OCI-M1 (cell line): ENCODE measurements around the gene OVOL3.
"Not testable (repeated sequence)": the region's sequence is repeated elsewhere in the genome, so short reads cannot be mapped to it uniquely, and the experiment has no call there.

ENCODE experiments used
- DNase-seq: peaks from one replicate; lab custom pipeline; 2025; lab: John Stamatoyannopoulos, UW

OVOL3 gene

DNA sequence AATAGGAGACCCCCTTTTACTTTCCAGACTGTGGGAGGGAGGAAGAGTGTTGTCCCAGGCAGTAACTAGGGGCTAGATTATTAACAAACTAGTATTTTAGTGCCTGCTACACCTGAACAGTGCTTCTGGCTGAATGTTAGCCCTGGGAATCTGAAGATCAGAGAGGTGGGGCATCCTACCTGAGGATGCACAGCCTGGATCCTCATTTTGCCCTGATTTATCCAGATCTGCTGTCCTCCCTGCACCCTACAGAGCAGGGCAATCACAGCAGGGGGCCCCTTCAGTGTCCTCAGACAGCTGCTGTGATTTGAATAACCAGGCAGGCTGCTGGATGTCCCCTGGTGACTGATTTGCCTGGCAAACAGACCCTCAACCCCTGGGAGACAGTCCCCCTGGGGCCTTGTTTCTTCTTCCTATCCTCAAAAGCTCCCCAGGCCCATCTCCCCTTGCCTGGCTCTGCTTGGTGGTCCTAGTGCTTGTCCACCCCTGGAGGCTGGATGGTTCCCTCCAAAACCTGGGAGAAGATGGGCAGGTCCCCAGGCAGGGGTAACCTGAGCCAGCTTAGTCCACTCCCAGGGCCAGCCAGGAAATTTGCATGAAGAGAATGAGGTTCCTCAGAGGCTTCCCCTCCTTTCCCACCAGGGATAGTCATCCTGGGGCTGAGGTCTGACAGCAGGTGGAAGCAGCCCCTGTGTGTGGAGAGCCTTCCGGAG, at the start of gene OVOL3:
Gene OVOL3, plus strand, starts transcription at position 657 of the 713 bp plus-strand sequence. CDS start 60 bp downstream, outside the sequence.
- DNase-seq: no peak

DNA sequence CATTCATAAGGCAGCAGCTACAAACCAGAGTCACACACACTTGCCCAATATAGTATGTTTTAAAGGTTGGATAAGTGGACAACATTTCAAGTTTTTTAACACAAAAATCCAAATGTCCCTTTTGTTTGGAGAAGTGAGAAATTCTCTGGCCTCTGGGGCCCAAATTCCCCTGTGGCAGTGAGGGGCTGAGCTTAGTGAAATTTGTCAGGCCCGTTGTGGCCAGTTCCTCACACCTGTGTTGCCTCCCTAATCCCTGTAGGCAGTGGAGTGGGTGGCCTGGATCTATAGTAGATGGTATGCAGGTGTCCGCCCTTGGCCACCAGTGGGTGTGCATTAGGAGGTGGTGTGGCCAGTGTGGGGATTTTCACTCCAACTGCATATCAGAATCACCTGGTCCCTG, 49.6 kb upstream of the OVOL3 start:
- no peak for DNase-seq

- no peak for DNase-seq
Measured at GRCh38 chr19:36064826-36065225, 46.1 kb upstream of the OVOL3 start.

DNA sequence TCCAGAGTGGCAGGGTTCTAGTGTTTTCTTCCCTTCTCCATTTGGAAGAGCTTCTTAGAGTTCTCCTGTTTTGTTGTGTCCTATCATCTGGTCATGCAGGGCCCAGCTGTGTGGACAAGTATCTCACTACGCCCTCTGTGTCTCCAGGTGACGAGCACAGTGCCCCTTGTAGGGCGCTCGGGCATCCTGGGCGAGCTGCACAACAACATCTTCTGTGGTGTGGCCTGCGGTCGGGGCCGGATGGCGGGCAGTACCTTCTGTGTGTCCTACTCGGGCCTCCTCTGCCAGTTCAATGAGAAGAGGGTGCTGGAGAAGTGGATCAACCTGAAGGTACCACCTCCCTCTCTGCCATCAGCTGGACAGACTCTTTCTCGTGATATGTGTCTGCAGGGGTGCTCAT, 43.3 kb upstream of the OVOL3 start:
- DNase-seq: no peak

- DNase-seq: not testable (repeated sequence)
Measured at GRCh38 chr19:36068810-36069499, 42.0 kb upstream of the OVOL3 start.

- DNase-seq: no peak
Measured at GRCh38 chr19:36072081-36072480, 38.9 kb upstream of the OVOL3 start.

GRCh38 chr19:36073121-36073876, 37.6 kb upstream of the OVOL3 start:
- no peak for DNase-seq

DNA sequence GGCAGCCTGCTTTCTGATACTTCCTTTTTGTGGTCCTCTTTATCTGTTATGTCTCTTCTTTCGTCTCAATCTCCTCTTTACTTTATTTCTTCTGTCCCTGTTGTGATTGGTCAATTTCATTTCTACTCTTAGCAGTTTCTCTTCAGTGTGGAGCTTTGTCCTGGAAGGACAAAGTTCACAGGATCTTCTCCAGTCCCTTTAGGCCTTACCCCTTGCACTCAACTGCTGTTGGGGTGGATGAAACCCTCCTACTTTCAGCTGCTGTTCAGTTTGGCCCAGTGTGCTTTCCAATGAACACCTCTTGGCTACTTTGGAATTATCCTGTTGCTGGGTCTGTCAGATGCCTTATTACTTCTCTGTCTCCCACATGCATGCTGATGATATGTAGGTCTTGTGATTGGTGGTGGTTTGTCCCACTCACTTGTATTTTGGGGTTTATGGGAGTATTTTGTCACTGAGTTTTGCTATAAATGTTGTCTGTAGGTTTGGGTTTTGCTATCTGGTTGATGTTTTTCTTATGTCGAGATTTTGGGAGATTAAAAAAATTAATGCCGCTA, 31.5 kb upstream of the OVOL3 start:
- peak; percentile 30 for DNase-seq

DNA sequence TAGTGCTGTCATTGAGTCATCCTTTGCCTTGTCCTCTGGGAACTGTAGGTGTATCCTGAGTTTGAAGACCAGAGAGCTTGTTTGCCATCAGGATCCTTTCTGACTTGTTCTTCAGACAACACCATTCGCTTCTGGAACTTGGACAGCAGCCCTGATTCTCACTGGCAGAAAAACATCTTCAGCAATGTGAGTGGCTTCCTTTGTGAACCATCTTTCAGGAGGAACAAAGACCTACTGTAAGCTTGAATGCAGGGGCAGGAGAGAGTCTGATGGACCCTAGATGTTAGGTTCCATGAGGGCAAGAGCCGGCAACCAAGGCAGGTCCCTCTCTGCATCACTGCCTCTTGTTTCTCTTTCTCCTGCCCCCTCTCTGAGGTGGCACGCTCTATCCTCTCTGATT, 29.6 kb upstream of the OVOL3 start:
- DNase-seq: no peak

DNA sequence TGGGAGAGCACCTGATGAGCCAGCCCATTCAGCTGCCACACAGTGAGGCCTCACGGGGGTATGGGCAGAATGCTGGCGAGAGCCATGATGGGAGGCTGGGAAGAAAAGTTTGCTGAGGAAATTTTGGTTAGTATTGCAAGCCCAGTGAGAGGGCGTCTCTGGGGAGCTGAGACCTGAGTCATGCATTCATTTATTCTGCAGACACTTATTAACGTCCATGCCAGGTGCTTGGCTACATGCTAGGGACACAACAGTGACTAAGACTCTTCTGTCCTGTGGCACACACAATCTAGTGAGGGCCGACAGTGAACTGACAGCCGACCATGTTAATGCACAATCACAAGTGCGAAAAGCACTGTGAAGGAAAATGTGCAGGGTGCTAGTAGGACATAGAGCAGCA, 29.0 kb upstream of the OVOL3 start:
- DNase-seq: no peak

- no peak for DNase-seq
Measured at GRCh38 chr19:36082916-36083315, 28.0 kb upstream of the OVOL3 start.

- DNase-seq: no peak
Measured at GRCh38 chr19:36084231-36085009, 26.5 kb upstream of the OVOL3 start.

GRCh38 chr19:36086326-36086725, 24.6 kb upstream of the OVOL3 start:
- no peak for DNase-seq

GRCh38 chr19:36089847-36090246, 21.1 kb upstream of the OVOL3 start:
- DNase-seq: no peak

GRCh38 chr19:36090910-36091695, 19.8 kb upstream of the OVOL3 start:
- no peak for DNase-seq

GRCh38 chr19:36092566-36092965, 18.4 kb upstream of the OVOL3 start:
- no peak for DNase-seq

- no peak for DNase-seq
Measured at GRCh38 chr19:36093146-36093662, 17.7 kb upstream of the OVOL3 start.

GRCh38 chr19:36093687-36094086, 17.3 kb upstream of the OVOL3 start:
- no peak for DNase-seq

DNA sequence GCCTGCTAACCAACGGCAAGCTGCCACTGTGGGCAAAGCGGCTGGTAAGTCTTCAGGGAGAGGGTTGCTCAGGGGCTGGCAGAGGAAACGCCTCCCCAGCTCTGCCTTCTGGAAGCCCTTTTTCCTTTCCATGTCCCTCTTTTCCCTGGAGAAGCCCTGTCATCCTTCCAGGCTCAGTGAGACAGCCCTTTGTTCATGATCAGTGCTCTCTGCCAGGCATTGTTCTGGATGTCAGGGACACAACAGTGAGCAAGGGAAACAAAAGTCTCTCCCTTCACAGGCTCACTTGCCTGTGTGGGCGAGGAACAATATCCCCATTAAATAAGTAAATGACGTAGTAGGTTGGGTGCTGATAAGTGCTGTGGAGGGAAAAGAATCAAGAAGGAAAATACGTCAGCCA, 13.9 kb upstream of the OVOL3 start:
- no peak for DNase-seq

DNA sequence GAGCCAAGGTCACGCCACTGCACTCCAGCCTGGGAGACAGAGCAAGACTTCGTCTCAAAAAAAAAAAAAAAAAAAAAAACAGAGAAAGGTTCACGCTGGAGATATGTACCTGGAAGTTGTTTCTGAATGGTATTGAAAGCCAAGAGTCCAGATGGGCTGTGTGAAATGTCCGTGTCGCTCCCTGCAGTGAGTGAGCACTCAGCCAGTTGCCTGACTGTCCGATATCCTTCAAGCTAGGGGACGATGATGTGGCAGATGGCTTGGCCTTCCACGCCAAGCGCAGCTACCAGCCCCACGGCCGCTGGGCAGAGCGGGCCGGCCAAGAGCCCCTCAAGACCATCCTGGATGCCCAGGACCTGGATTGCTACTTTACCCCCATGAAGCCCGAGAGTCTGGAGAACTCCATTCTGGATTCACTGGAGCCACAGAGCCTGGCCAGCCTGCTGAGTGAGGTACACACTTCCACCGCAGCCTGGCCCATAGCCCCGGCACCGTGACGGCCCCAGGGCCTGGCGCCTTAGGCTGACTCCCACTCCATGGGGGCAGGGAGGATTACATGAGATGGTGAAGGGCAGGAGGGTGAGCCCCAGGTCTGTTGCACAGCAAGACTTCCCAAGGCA, 11.7 kb upstream of the OVOL3 start:
- DNase-seq: no peak
